HepG2 (cell line): ENCODE results near the gene RNF6. TPM values are rescaled to one million over a fixed set of nuclear protein-coding genes. Genes with fewer than 3 reads are reported as not detected.

Source experiments
- ATF5 ChIP-seq: sonication (generic); formaldehyde crosslinking; IDR thresholded peaks from 2 replicates; pipeline ENCODE4 v1.4.0; 2020; ENCODE audit warnings: mild to moderate bottlenecking, low read depth, missing genetic modification reagents
- BORCS8-MEF2B ChIP-seq: sonication (generic); formaldehyde crosslinking; IDR thresholded peaks from 2 replicates; pipeline ENCODE4 v1.8.0; 2022; ENCODE audit warnings: mild to moderate bottlenecking, missing genetic modification reagents
- EP300 ChIP-seq, 3 experiments: sonication (generic) in 1 of 3; formaldehyde crosslinking in 1 of 3; IDR thresholded peaks; 2 replicates each; pipeline versions ENCODE4 v1.5.1 to v1.6.1; 2011 to 2020; ENCODE audit warnings: low read depth in 2 of 3, low read length in 2 of 3, borderline replicate concordance in 1 of 3, improper control_type of control experiment in 1 of 3, mild to moderate bottlenecking in 1 of 3, missing genetic modification reagents in 1 of 3, moderate library complexity in 1 of 3
- HMGXB3 ChIP-seq: sonication (generic); formaldehyde crosslinking; IDR thresholded peaks from 2 replicates; pipeline ENCODE4 v1.4.0; 2020; ENCODE audit warnings: missing genetic modification reagents, borderline replicate concordance
- MED13 ChIP-seq: sonication (generic); formaldehyde crosslinking; IDR thresholded peaks from 2 replicates; pipeline ENCODE4 v1.5.0; 2020; ENCODE audit warnings: missing genetic modification reagents
- TFE3 ChIP-seq: IDR thresholded peaks from 2 replicates; pipeline ENCODE4 v1.6.1; 2016
- USF2 ChIP-seq, 2 experiments: sonication (generic) in 1 of 2; formaldehyde crosslinking in 1 of 2; IDR thresholded peaks; 2 replicates each; pipeline versions ENCODE4 v1.5.1 to v1.6.1; 2011 to 2020; ENCODE audit warnings: borderline replicate concordance in 1 of 2, low read depth in 1 of 2, low read length in 1 of 2, mild to moderate bottlenecking in 1 of 2, missing genetic modification reagents in 1 of 2, moderate library complexity in 1 of 2
- ZBTB8A ChIP-seq: sonication (generic); formaldehyde crosslinking; IDR thresholded peaks from 2 replicates; pipeline ENCODE4 v1.4.0; 2020; ENCODE audit warnings: mild to moderate bottlenecking, low read depth, missing genetic modification reagents, borderline replicate concordance
- ZEB1 ChIP-seq: IDR thresholded peaks from 2 replicates; pipeline ENCODE4 v1.6.1; 2012; ENCODE audit warnings: mild to moderate bottlenecking, low read depth, inconsistent platforms; ENCODE audit not compliant: insufficient replicate concordance
- polyA plus RNA-seq, 8 experiments: library from polyadenylated mRNA; depleted of rRNA in 3 of 8; stranded (reverse) in 7 of 8; unstranded in 1 of 8; fragments of >200 nt; fragmentation: Illumina TruSeq in 4 of 8; extraction: Trizol in 4 of 8; gene quantifications; 2 replicates each; pipeline versions ENCODE4 v1.2.1 to v1.2.3, GENCODE V29; 2011 to 2016; ENCODE audit warnings: low read depth in 4 of 8, missing spikeins in 1 of 8, mixed read lengths in 1 of 8; ENCODE audit not compliant: insufficient read depth in 1 of 8
- total RNA-seq, 5 experiments: library from RNA; depleted of rRNA; stranded (reverse); fragments of >200 nt; fragmentation: Illumina TruSeq; extraction: Trizol; gene quantifications; 2 replicates each; pipeline ENCODE4 v1.2.3, GENCODE V29; 2016; ENCODE audit warnings: low read depth in 1 of 5

The RNF6 gene
- total and polyA plus RNA-seq, 2 of the 13 experiments (the other 11 are each of a cell fraction or from before 2014, with no cell fraction given): 14.6 to 36.8 TPM

- 0 out of 4 replicates have a peak, but pooled peaks of 1 of the 2 experiments have one; percentile 2 for TF ChIP-seq EP300 (IDR thresholded peaks at IDR 0.05; ENCODE audit: low read depth in 2 of 2, low read length in 2 of 2)
- TF ChIP-seq EP300 (CRISPR knock-in tag; IDR thresholded peaks at IDR 0.05; ENCODE audit: borderline replicate concordance): no peak
- TF ChIP-seq ZBTB8A: 0 out of 2 replicates have a peak, but pooled peaks have one; percentile 33
- no peak for TF ChIP-seq USF2 (IDR thresholded peaks at IDR 0.05; ENCODE audit: low read depth, low read length)
- TF ChIP-seq USF2 (CRISPR knock-in tag; IDR thresholded peaks at IDR 0.05; ENCODE audit: borderline replicate concordance): no peak
- no peak for TF ChIP-seq ATF5 (CRISPR knock-in tag)
- TF ChIP-seq MED13: peak; percentile 44; the same call in 1 of the 2 replicates
- peak; percentile 69; the same call in 1 of the 2 replicates for TF ChIP-seq BORCS8-MEF2B
- no peak for TF ChIP-seq ZEB1
- TF ChIP-seq TFE3 (CRISPR knock-in tag): 0 out of 2 replicates have a peak, but pooled peaks have one; percentile 21
- TF ChIP-seq HMGXB3 (CRISPR knock-in tag): 0 out of 2 replicates have a peak, but pooled peaks have one; percentile 27
Observed at GRCh38 chr13:26221721-26222519, at the start of gene RNF6 (continued).
